Smooth muscle cell of trachea (primary cell): ENCODE results near the gene SLC49A3. TPM values are rescaled to one million over a fixed set of nuclear protein-coding genes. Genes with fewer than 3 reads are reported as not detected.

Experiments
- total RNA-seq: library from RNA; depleted of rRNA; stranded (reverse); fragments of >200 nt; gene quantifications from 2 replicates; pipeline ENCODE4 v1.2.1, GENCODE V29; 2014

The SLC49A3 gene
- 4.2 and 15.5 TPM in 2 replicates for total RNA-seq

GRCh38 chr4:688854-689681, at the start of gene SLC49A3:
Gene SLC49A3 (minus strand): TSS chr4:689151. CDS start chr4:689127, 24 bp downstream.

DNA sequence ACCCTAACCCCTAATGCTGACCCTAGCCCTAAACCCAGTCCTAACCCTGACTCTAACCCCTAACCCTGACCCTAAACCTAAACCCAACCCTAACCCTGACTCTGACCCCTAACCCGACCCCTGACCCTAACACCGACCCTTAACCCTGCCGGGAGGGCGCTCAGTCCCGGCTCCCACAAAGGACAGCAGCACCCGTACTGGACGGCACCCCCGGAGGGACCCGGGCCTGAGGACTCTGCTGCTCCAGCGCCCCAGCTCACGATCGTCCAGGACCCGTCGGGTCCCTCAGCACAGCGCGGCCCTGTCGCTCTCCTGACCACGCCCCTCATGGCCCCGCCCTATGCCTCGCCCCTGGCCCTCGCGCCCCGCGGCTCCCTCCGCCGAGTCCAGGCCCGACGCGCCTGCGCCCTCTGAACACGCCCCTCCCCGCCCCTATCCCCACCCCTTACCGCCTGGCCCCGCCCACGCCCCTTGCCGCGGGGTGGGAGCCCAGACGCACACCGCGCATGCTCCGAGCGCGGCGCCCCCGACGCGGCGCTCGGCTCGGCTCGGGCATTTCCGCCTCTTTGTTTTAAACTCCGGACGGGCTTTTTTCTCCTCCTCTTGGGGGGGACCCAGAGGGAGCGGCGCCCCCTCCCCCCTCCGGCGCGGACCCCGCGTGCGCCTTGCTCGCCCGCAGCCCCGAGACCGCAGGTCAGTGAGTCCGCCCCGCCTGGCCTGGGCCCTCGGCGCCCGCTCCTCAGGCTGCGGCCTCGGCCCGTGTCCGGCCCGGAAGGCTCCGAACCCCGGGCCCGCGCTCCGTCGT, 16.5 kb upstream of the SLC49A3 start, which contains the start of gene PCGF3:
TSS of gene PCGF3 (plus strand) at position 555 of the 805 bp plus-strand sequence. CDS start 27,849 bp downstream, outside the sequence.

DNA sequence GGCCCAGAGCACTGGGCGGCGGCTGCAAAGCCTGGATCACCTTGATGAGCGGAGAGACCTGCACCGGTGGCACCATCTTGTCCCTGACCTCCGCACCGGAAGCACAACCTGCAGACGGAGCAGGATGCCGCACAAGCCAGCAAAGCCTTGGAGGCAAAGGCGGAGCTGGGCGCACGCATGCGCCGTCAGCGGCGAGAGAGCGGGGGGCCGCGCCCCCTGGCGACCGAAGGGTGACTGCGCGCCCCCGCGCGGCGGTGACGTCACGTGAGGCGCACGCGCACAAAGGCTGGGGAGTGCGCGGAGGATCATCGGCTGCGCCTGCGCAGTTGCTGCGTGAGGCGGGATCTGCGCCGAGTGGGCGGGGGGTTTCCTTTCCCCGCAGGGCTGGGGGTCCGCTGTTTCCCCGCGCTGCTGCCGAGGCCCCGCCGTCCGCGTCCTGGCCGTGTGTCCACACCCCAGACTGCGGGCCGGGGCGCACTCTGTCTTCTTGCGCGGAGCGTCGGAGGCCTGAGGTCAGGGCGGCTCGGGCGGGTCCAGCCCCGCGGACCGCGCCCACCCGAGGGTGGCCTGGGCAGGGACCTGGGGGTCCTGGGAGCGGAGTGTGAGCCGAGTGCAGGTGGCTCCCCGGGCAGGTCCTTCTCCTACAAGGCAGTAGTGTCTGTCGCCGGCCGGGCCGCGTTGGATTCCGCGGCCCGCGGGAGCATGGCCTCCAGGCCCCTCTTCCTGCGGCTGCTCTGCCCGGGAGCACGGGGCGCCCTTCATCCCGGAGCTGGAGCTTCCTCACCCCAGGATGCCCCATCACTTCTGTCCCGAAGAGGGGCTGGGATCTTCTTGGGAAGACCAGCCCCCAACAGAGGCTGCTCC, 14.5 kb downstream of the SLC49A3 start, which contains the start of the genes ATP5ME and MYL5:
TSS of gene ATP5ME (minus strand) at position 105 of the 864 bp plus-strand sequence. CDS start at position 76, 29 bp downstream.
TSS of gene MYL5 (plus strand) at position 371 of the 864 bp plus-strand sequence. CDS start 3,485 bp downstream, outside the sequence.

Other genes with a start within 250 kb of the SLC49A3 start
- 25.5 and 30.1 TPM in 2 replicates for gene ZNF721, start 190.0 kb downstream of the SLC49A3 start, total RNA-seq
- 47.6 and 54.0 TPM in 2 replicates for gene PIGG, start 189.9 kb downstream of the SLC49A3 start, total RNA-seq
- not detected in 2 replicates for gene TMEM271, start 112.9 kb downstream of the SLC49A3 start, total RNA-seq
- 1.5 TPM in 1 of 2 replicates, not detected in the other for gene PDE6B, start 63.6 kb downstream of the SLC49A3 start, total RNA-seq
- gene ATP5ME, start 14.9 kb downstream of the SLC49A3 start, total RNA-seq, result 93.5 and 110 TPM in 2 replicates
- gene MYL5, start 14.6 kb downstream of the SLC49A3 start, total RNA-seq, result 16.6 and 23.0 TPM in 2 replicates
- 29.4 and 32.4 TPM in 2 replicates for gene PCGF3, start 16.7 kb upstream of the SLC49A3 start, total RNA-seq
- 0.17 TPM in 1 of 2 replicates, not detected in the other for gene CPLX1, start 137.0 kb upstream of the SLC49A3 start, total RNA-seq
- gene GAK, start 243.2 kb upstream of the SLC49A3 start, total RNA-seq, result 69.8 and 84.0 TPM in 2 replicates
- gene TMEM175, start 243.3 kb upstream of the SLC49A3 start, total RNA-seq, result 14.8 and 23.2 TPM in 2 replicates